SHP77 treated with DMSO at 0.1 percent for 48 hours (cell line): ENCODE measurements around the gene KRR1.
"Not testable (repeated sequence)": the region's sequence is repeated elsewhere in the genome, so short reads cannot be mapped to it uniquely, and the experiment has no call there.

Experiments used
- DNase-seq: peaks from one replicate; lab custom pipeline; 2025; lab: John Stamatoyannopoulos, UW

KRR1 gene

DNA sequence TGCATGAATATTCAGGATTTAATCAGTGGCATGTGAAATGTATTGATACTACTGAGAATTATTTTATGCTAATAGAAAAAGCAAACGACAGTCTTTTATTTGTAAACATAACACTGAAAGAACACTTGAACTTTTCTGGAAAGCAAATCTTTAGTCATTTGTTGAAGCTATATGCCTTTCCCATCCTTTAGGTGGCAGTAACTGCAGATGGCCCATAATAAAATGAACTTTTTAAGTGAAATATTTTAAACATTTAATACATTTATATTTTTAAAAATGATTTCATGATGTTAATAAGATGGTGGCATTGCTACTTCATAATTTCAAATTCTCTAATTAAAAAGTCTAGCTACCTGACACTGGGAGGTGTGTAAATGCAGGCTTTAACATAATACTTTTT, 13.9 kb upstream of the KRR1 start:
- DNase-seq, result no peak

DNA sequence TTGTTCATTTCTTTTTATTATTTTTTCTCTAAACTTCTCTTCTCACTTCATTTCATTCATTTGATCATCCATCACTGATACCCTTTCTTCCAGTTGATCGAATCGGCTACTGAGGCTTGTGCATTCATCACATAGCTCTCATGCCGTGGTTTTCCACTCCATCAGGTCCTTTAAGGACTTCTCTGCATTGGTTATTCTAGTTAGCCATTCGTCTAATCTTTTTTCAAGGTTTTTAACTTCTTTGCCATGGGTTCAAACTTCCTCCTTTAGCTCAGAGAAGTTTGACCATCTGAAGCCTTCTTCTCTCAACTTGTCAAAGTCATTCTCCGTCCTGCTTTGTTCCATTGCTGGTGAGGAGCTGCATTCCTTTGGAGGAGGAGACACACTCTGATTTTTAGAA, 10.7 kb upstream of the KRR1 start:
- DNase-seq, result not testable (repeated sequence)

DNA sequence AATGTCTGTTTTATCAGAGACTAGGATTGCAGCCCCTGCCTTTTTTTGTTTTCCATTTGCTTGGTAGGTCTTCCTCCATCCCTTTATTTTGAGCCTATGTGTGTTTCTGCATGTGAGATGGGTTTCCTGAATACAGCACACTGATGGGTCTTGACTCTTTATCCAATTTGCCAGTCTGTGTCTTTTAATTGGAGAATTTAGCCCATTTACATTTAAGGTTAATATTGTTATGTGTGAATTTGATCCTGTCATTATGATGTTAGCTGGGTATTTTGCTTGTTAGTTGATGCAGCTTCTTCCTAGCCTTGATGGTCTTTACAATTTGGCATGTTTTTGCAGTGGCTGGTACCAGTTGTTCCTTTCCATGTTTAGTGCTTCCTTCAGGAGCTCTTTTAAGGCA, 9.8 kb upstream of the KRR1 start:
- not testable (repeated sequence) for DNase-seq

GRCh38 chr12:75509621-75510020, 1.8 kb downstream of the KRR1 start:
- DNase-seq, result no peak

DNA sequence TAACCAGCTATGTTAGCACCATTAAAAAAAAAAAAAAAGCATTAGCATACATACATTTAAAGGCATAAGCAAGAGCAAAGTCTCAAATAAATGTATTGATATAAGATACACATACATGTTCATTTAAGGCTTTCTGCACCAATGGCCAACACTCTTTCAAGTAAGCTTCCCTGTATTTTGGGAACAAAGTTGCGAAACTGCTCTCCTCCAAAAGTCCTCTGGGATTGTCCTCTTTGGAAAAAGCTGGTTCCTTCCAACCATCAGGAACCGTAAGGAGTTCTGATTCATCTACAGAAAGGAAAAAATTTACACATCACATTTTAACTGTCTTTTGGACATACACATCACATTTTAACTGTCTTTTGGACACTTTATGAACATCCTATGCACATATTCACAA, 3.2 kb downstream of the KRR1 start:
- DNase-seq, result no peak

GRCh38 chr12:75507086-75507485, 4.3 kb downstream of the KRR1 start:
- DNase-seq, result no peak

DNA sequence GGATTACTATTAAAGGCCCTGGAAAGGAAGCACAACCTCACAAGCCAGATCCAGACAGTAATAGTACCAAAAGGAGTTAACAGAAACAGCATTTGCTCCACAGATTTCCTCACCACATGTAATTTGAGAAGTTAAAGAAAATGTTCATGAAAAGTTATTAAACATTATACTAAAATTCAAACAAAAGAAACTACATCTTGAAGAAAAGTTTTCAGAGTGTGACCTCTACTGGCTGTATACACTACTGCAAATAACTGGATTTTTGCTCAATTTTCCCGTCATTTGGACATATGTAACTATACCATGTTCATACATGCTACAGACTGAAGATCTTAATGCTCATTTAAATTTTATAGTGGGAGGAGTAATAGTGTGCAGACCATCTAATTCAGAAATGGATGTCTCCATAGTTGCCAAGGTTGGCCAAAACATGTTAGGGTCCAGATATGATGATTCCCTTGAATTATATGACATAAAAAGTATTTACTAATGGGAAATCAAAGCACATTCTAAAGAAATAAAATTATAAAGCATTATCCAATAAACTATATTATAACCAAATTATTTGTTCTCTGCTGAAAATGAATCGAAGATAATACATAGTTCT, 5.6 kb downstream of the KRR1 start:
- DNase-seq, result no peak

DNA sequence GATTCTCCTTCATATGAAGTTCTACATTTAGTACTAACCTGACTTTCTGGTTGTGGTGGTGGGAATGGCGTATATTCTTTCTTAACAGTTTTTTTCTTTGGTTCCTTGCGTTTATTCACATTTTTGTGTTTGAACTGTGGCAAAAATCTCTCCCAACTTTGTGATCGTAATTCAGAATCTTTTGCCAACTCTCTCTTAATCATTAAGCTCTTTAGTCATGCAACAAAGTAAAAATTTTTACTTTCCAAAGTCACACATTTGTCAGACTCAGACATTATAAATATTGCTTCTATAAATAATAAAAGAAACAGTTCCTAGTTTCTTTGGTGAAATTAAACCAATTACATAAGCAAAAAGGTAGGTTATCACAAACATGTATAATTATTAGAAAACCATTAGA, 7.5 kb downstream of the KRR1 start:
- DNase-seq, result no peak

DNA sequence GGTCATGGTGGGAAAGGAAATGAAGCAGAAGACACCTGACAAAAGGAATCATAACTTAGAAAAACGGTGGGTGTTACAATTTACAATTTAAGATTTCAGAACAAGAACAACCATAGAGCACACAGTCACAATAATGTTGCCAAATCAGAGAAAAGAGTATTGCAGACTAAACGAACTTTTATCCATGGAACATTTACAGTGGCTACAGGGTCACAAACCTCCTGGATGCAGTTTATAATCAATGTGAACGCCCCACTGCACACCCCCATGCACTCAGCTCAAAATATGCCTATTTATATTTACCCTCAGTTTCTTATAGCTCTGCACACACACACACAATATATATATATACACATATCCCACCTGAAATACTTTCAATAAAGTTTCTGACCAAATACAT, 8.0 kb downstream of the KRR1 start:
- DNase-seq, result no peak

DNA sequence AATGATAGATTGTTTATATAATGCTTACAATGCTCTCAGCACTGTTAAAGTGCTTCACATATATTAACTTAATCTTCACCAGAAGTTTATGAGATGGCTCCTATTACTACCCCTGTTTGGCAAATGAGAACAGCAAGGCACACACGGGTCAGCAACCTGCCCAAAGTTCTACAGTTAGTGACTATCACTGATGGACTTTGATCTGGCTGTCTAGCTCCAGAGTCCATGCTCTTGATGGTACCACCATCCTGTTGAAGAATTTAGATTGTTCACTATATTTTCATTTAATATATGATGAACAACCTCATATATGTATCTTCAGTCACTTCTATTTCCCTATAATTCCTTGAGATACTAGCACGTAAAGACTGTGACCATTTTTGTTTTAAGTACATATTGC, 20.2 kb downstream of the KRR1 start:
- DNase-seq, result no peak

- no peak for DNase-seq
These were observed 21.7 kb downstream of the KRR1 start for GRCh38 chr12:75489613-75490210.

DNA sequence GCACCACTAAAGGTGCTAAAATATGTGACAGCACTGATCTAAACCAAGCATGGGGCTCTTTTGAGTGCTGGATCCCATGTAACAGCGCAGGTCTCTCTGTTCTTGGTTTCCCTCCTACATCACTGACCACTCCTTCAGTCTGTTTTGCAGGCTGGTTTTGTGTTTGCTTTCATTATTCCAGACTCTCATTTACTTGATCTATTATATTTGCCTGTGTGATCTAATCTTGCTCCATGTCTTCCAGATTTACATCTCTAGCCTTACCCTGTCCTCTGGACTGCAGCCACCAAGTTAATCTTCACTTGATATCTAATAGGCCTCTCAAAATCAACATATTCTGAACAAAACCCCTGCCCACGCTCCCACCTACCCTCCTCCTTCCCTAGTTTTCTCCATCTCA, 22.2 kb downstream of the KRR1 start:
- no peak for DNase-seq

- DNase-seq, result no peak
These were observed 22.9 kb downstream of the KRR1 start for GRCh38 chr12:75488553-75488952.

DNA sequence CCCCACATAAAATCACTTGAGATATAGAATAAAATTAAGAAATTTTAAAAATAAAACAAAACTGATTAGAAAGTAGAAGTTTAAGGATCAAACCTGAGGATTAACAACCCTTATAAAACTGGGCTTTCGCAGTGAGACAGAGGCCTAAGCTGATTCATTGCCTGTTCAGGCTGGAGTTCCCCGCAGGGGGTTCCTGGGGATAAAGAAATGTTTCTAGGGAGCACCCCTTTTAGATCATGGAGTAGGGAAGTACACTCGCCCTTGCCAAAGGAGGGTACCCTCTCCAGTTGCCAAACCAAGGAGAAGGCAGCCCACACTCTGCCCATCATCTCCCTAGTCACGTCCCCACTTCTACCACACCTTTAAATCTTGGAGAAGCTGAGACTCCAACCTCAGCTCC, 24.1 kb downstream of the KRR1 start:
- no peak for DNase-seq

- not testable (repeated sequence) for DNase-seq
These were observed 27.0 kb downstream of the KRR1 start for GRCh38 chr12:75484450-75484849.

GRCh38 chr12:75483431-75483830, 28.0 kb downstream of the KRR1 start:
- no peak for DNase-seq

DNA sequence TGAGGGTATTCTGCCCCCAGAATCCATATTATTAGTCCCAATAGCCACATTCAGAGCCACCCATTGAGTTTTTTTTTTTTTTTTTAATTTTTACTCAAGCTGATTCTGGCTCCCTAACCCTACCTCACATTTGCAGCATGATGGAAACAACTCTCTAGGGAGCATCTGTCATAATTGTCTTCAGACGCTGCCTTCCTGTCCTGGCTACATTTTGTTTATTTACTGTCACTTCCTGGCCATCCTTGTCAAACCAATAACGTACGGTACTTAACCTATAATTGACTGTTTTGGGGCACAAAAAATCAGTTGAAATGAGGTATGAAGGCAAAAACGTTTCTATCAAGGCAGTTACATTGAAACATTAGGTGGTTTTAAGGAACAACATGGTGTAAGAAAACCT, 28.8 kb downstream of the KRR1 start:
- no peak for DNase-seq

DNA sequence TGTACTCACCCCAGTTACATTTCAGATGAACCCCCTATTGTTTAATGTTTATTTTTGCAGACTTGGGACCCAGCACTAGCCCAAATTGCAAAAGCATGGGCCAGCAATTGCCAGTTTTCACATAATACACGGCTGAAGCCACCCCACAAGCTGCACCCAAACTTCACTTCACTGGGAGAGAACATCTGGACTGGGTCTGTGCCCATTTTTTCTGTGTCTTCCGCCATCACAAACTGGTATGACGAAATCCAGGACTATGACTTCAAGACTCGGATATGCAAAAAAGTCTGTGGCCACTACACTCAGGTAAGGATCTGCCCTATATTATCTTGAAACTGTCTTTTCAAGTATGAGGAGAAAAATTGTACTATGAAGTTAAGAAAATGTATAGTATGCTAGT, 29.6 kb downstream of the KRR1 start:
- DNase-seq, result no peak

DNA sequence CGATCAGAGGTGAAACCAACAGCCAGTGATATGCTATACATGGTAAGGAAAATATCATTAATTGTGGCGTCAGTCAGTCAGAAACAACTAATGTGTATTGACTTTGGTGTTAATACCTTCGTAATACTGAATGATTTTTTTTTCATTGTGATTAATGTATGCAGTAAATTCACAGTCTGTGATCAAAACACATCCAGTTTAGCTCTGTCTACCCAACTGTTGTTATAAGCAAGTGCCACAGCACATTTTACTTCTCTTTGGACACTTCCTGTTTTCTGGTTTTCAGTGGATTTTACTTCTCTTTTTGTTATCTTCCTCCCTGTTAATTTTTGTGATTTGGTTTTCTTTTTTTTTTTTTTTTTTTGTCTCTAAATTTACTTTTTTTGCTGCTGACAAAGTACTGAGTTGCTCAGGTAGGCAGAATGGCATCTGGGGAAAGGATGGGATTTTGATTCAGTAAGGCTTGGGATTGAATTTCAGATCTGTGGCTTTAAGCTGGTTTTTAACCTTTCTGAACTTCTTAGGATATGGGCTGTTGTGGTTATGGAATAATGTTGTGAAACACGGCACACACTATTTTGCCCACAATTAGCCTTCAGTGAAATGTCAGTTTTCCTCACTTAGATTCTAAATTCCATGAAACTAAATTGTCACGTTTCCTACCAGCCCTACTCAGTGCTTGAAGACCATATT, 30.2 kb downstream of the KRR1 start:
- no peak for DNase-seq

DNA sequence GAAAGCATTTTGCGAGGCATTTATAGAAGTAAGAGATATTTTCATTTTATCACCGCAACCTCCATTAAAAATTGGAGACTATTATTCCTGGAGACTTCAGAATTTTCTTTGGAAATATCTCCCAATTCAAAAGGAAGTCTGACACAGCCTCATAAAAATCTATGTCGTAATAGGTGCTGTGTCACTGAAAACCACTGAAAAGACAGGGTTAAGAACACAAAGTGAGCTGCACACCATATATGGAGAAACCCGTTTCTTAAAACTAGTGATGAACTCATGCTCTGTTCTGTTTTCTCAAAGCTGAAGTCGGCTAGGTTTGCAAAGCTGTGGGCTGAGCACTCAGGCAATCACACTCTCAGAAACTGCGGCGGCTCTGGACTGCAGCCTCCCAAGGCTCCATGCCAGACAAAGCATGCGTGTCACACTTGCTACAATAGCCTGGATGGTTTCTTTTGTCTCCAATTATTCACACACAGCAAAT, 30.9 kb downstream of the KRR1 start, which contains the start of gene GLIPR1:
Gene GLIPR1 (plus strand): TSS at position 287 of the 481 bp plus-strand sequence. CDS start 126 bp downstream, at position 413.
- DNase-seq, result peak; percentile 44

DNA sequence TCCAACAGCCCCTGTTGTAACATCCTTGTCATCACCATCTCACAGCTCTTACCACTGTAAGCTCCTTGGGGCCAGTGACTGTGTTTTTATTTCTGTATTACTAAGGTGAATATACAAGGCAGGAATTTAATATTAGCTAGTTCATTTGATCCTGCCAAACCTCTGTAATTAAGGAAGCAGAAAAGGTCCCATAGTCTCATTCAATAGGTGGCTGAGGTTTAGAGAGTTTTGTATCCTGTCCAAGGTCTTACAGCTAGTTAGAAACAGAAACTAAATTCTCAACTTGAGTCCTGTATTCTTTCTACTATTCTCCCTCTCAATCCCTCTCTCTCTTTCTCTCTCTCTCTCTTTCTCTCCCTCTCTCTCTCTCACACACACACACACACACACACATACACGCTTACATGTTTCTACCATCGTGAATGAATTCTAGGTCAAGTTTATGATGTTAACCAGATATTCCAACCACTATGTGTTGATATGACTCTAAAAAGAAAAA, 31.4 kb downstream of the KRR1 start:
- no peak for DNase-seq

- DNase-seq, result no peak
These were observed 33.2 kb downstream of the KRR1 start for GRCh38 chr12:75478116-75478794.

GRCh38 chr12:75477137-75477536, 34.3 kb downstream of the KRR1 start:
- DNase-seq, result no peak
